GM08714 (cell line): ENCODE measurements around the gene HMGB1.
A peak's percentile ranks its signal among the peaks of the same experiment; 100 is the strongest.
"Not testable (repeated sequence)": the region's sequence is repeated elsewhere in the genome, so short reads cannot be mapped to it uniquely, and the experiment has no call there.

Source experiments
- H3K4me3 ChIP-seq: fragments of 200-500 bp; sonication (Bioruptor generic); 2 replicates; pipeline ENCODE4 v1.5.1; 2014; ENCODE audit warnings: mild to moderate bottlenecking, low read length, inconsistent platforms
- ZNF274 ChIP-seq: IDR thresholded peaks from 2 replicates; pipeline ENCODE4 v1.6.1; 2012; ENCODE audit warnings: mild to moderate bottlenecking, low read depth, low read length

Gene HMGB1

DNA sequence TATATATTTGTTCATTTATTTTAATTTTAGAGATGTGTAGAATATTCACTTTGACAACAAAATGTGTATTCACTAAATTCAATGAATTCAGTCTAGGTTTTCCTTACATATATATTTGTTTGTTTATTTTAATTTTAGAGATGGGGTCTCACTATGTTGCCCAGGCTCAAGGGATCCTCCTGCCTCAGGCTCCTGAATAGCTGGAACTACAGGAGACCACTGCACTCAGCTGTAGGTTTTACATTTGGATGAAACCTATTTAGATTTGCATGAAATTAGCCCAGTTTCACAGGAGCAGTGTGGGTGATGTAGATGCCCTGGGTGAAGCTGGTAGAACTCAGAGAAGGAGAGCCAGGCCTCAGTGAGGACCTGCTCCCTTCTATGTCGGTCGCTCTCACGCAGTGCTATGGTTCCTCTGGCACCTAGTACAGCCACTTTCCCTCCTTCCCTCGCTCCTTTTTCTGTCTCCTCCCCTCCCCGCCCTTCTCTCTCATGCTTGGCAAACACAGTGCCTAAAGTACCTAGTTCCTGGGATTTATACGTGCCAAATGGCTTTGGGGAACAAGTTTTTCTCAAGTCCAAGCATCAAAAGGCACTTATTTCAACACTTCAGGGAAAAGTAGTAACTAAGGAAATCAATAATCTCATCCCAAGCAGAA is 14.7 kb upstream of the HMGB1 start:
- TF ChIP-seq ZNF274 = no peak
- no peak overlapping the region for H3K4me3 ChIP-seq

DNA sequence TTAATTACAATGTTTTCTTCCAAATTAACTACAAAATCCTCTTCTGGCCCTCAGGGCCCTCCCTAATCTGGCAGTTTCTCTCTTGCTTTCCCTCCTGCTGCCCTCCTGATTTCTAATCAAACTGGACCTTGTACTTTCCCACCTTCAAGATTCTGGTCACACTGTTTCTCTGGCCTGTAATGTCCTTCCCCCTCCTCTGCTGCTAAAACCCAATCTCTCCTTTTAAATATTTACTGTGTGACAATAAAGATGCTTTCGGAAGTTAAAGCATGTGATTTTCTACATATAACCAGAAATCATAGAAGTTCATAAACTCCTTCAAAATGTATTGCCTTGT is 14.1 kb upstream of the HMGB1 start:
- no peak for TF ChIP-seq ZNF274

DNA sequence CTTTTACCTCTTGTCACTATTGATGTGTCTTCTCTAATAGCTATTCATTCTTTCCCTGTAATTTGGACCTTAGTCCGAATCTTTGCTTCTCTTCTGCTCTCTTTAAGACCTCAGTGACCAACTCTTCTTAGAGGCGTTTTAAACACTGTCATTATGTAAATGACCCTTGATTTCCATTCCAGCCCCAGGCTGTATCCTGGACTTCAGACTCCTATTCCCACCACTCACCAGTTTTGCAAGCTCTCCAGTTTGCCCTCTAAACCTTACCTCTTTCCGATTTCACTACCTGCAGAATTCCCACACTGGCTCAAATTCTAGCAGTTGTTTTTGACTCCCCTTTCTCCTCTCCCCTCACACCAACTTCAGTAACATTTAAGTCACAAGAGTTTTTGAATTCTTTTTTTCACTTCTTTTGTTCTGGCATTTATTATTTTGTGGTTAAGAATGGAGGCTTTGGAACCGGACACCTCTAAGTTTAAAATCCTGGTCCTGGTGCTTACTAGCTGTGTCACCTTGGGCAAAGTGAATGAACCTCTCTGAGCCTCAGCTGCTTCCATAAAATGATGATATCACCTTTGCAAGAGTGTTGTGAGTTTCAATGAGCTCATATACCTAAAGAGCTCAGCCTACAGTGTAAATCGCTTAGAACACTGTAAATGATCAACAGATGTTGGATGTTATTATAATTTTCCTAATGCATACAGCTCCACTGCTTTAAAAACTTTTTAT is 13.6 kb upstream of the HMGB1 start:
- no peak overlapping the region for H3K4me3 ChIP-seq
- TF ChIP-seq ZNF274 = no peak

More for the DNA sequence above, 14.1 kb upstream of the HMGB1 start:
- no peak overlapping the region for H3K4me3 ChIP-seq

DNA sequence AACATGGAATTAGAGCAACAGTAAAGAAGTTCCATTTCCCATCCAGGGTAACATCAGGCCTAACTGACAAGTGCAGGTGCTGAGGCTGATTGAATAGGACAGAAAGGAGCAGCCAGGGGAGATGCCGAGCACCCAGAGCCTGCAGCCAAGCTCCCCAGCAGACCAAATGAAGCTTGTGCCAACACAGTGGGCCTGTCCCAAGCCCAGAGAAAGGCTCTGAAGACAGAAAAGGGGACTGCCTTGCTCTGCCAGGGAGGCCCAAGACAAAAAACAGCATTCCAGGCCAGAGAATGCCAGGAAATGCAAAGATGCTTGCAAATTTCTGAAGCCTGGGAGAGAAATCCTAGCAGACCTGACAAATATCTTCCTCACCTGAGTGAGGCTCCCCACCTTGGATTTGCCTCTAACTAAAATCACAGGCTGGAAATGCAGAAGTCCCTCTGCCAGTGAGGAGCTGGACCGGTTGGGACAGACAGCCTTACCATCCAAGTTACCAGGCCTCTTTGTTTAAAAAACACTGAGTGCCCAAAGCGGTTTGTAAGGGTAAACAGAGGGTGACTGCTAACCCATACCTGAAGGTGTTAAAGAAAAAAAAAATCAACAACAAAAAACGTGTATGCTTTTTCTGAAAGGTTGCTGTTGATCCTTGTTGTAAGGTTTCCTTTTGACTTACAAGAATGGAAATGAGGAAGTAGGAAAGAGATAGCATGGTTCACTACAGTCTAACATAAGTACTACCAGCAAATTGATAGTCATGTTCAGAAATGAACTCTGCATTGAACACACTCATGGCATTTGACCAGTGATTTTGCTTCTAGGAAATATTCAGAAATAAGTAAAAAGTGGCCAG is 11.8 kb upstream of the HMGB1 start:
- no peak for TF ChIP-seq ZNF274
- no peak overlapping the region for H3K4me3 ChIP-seq

DNA sequence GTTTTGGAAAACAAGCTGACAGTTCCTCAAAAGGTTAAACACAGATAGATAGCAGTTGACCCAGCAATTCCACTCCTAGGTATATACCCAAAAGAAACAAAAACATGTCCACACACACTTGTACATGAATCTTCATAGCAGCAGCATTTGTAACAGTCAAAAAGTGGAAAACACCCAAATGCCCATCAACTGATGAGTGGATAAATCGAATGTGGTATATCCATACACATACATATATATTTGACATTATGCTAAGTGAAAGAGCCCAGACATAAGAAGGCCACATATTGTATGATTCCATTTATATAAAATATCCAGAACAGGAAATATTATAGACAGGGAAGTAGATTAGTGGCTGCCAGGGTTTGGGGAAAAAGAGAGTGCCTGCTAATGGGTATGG is 7.9 kb upstream of the HMGB1 start:
- no peak for TF ChIP-seq ZNF274

DNA sequence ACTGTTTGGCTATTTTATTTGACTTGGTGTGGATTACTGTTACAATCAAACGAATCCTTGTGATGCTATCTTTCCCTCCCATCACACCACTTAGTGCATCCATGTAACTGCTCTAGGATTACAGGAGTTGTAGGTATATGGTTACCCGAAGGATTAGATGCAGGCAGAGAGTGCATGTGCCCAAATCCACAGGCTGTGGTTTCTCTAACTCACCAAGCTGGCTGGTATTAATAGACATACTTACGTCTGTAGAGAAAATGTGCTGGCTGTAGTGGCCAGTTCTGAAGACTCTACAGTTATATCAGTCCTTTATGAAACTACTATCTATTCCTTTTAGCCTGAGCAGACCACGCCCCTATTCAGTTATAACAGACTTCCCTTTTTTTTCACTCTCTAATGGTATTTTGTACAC is 1.1 kb upstream of the HMGB1 start:
- TF ChIP-seq ZNF274 = no peak
- H3K4me3 ChIP-seq = peak overlapping the region; percentile 50; the same call in 1 of the 2 replicates

More for the DNA sequence above, 7.9 kb upstream of the HMGB1 start:
- H3K4me3 ChIP-seq = no peak overlapping the region

DNA sequence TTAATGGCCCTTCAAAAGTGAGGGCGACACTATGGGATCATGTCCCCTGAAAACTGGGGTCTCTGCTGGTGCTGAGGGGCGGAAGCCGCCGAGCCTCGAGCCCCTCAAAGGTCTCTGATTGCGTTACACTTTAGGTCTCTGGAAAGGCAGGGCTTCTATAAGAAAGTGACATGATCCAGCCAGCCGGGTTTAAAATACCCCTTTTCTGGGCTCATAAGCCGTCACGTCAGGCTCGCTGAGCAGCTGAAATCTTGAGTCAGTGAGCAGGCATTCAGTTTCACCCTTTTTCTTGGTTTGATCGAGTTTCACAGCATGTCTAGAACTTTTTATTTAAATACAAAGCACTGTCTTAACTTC is 600 bp upstream of the HMGB1 start:
- peak overlapping the region; percentile 27; the same call in 1 of the 2 replicates for H3K4me3 ChIP-seq
- TF ChIP-seq ZNF274 = no peak

DNA sequence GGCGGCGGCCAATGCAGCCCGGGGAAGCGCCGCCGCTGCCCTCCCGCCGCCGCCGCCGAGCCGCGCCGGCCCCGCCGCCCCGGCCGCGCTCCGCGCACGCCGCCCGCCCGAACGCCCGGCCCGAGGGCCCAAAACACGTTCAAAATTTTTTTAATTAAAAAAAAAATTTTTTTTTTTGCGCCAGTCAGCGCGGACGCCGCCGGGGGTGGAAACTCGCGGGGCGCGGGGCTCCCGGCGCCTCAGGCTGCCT is 468 bp downstream of the HMGB1 start:
- no peak for TF ChIP-seq ZNF274

DNA sequence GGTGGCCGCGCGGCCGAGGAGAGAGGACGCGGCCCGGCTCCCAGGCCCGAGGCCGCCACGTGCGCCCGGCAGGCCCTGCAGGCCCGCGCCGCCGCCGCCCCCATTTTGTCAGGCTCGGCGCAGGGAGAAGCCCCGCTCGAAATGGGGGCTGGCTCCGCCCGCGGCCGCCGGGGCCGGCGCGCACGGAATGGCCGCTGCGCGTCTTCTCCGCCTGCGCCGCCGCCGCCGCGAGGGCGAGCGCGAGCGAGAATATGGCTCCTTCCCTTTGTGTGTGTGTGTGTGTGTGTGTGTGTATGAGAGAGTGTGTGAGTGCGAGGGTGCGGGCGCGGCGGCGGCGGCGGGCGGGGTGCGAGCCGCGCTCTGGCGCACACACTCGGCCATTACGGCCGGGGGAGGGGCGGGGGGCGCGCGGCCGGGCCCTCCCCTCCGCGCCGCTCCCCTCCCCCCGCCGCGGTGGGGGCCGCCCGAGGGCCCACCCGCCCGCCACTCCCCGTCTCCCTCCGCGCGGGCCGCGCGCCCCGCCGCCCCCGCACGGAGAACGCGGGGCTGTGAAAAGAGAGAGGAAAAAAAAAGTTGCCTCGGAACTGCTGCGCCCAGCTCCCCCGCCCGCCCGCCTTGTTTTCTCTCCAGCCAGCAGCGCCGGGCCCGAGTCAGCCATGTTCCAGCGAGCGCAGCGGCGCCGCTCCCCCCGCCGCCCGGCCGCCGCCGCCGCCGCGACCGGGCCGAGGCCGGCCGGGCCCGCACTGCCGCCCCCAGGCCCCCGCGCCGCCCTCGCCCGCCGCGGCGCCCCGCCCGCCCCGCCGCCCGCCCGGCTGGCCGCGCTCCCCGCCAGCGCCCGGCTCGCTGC is 1.0 kb downstream of the HMGB1 start:
- TF ChIP-seq ZNF274 = no peak

More for the DNA sequence above, 468 bp downstream of the HMGB1 start:
- H3K4me3 ChIP-seq = peak overlapping the region; percentile 93

DNA sequence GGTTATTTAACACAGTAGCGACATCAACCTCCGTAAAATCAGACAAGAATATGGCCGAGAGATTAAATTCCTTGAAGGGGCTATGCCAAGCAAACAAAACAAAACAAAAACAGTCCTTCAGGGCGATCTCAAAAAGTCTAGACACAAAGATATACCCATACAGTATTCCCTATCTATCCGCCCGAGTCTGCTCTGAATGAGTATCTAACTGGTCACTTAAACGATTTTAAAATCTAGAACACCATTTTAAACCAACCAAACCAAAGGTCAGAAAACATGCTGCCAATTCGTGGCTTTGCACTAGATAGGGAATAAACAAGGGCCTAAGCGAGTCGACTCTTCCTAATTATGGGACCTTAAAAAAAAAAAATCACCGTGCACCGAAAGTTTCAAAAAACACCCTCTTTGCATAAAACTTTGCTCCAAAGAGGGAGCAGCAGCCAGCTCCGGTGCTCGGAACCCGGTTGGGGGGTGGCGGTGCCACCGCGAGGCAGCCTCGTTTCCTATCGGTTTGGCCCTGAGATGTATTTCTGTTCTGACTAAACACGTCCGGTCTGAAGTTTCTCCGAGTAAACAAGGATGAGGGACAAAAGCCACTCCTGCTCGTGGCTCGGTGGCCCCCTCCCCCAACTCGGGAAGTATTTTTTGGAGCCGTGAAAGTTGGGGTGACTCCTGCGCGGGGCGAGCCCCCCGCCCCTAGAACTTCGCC is 1.8 kb downstream of the HMGB1 start:
- no peak for TF ChIP-seq ZNF274
- peak overlapping the region; percentile 66 for H3K4me3 ChIP-seq

More for the DNA sequence above, 1.0 kb downstream of the HMGB1 start:
- H3K4me3 ChIP-seq = peak overlapping the region; percentile 66

DNA sequence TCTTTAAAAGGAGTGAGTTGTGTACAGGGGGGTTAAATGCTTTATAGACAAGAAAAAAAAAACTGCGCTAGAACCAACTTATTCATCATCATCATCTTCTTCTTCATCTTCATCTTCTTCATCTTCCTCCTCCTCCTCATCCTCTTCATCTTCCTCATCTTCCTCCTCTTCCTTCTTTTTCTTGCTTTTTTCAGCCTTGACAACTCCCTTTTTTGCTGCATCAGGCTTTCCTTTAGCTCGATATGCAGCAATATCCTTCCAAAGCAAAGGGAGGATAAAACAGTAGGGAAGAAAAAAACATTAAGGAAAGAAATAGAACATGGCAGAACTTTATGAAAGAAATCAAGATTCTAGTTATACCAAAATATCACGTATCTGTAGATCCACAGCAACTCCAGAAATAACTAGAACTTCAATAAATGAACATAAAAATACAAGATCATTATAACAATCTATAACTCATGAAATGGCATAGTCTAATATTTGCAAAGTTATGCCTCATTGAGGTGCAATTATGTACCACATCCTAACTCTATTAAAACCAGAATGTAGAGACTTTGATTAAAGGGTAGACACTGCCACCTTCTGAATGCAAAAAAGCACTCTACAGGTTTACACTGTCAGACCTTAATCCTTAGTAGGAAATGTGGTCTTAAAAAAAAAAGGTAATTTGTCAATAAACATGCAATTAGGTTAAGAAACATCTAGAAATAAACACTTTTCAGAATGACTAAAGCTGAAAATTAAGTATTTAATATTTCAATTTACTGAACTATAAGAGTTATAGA is 4.3 kb downstream of the HMGB1 start:
- H3K4me3 ChIP-seq = not testable (repeated sequence)

DNA sequence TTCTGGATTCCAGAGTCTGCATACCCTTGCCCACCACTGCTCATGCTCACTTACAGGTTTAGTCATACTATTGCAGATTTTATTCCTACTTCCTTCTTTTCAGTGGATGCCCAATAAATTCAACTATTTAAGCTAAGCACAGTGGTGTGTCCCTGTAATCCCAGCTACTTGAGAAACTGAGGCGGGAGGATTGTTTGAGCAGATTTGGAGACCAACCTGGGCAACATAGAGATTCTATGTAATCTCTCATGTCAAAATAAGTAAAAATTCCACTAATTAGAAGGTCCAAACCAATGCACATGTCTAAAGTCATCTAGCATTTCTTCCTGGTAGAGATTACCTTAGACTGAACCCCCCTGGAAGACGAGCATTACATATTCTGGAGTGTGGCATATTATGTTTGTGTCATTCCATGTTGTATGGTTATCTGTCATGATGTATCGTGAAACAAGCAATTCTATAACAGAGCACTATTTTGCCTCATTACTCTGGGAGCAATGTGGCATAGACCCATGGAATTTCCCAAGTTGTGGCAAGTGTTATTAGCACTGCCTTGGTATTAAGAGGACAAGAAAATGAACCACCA is 8.3 kb downstream of the HMGB1 start:
- no peak for TF ChIP-seq ZNF274

DNA sequence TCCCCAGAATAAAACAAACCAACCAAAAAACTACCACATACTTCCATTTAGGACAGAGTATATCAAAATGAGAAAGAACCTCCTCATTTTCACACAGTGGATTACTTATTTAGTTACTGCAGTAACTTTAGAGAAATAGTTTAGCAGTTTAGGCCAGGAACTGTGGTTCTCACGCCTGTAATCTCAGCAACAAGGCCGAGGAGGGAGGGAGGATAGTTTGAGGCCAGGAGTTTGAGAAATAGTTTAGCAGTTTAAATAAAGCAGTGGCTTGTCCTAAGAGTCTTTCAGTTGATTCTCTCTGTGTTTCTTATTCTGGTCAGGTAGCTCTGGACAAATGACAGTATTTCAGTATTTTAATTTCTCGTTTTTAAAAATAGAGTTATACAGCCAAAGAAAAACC is 9.4 kb downstream of the HMGB1 start:
- no peak overlapping the region for H3K4me3 ChIP-seq
- TF ChIP-seq ZNF274 = no peak

More for the DNA sequence above, 8.3 kb downstream of the HMGB1 start:
- no peak overlapping the region for H3K4me3 ChIP-seq
